ENCODE measurements around the gene PSMG3.

Gene PSMG3

GRCh38 chr7:1531263-1531978 is 38.4 kb downstream of the PSMG3 start (continued):
- TF ChIP-seq ZBTB26 (tag by site-specific recombination; optimal IDR thresholded peaks at IDR 0.05) (peak; percentile 55), ZNF555 (tag by site-specific recombination; conservative IDR thresholded peaks at IDR 0.05) (no peak), ZNF777 (tag by site-specific recombination; IDR thresholded peaks at IDR 0.05; ENCODE audit: borderline replicate concordance) (no peak), ZNF394 (tag by site-specific recombination; IDR thresholded peaks at IDR 0.05; ENCODE audit: borderline replicate concordance) (no peak), ZBTB20 (tag by site-specific recombination; IDR thresholded peaks at IDR 0.05) (peak; percentile 71), ZNF148 (tag by site-specific recombination; IDR thresholded peaks at IDR 0.05; ENCODE audit: borderline replicate concordance) (no peak), REST (tag by site-specific recombination; IDR thresholded peaks at IDR 0.05) (no peak), ZIC2 (tag by site-specific recombination; IDR thresholded peaks at IDR 0.05) (peak; percentile 56), GLIS2 (tag by site-specific recombination; IDR thresholded peaks at IDR 0.05) (peak; percentile 85)

GRCh38 chr7:1530946-1531262 is 38.9 kb downstream of the PSMG3 start:
- no peak for TF ChIP-seq RBAK (tag by site-specific recombination; IDR thresholded peaks at IDR 0.05)
- Histone ChIP-seq H3K4me1 (ENCODE audit: control insufficient read depth, insufficient read depth, low read length) (peaks cover 17% of the 10 kb centered on the region), H3K9me3 (ENCODE audit: control insufficient read depth, insufficient read depth, low read depth, low read length) (no peaks in the 10 kb centered on the region), H3K27ac (ENCODE audit: extremely low read depth, low read depth, low read length) (peak overlapping the region; percentile 50; the same call in 1 of the 2 replicates), H3K4me3 (ENCODE audit: low read depth, low read length) (peak overlapping the region; percentile 71), H3K36me3 (ENCODE audit: control insufficient read depth in 2 of 2, insufficient read depth in 1 of 2, low read length in 2 of 2) (no peaks in the 10 kb centered on the region)
- ChIA-PET CTCF (no interaction called here), POLR2A (no interaction called here)

DNA sequence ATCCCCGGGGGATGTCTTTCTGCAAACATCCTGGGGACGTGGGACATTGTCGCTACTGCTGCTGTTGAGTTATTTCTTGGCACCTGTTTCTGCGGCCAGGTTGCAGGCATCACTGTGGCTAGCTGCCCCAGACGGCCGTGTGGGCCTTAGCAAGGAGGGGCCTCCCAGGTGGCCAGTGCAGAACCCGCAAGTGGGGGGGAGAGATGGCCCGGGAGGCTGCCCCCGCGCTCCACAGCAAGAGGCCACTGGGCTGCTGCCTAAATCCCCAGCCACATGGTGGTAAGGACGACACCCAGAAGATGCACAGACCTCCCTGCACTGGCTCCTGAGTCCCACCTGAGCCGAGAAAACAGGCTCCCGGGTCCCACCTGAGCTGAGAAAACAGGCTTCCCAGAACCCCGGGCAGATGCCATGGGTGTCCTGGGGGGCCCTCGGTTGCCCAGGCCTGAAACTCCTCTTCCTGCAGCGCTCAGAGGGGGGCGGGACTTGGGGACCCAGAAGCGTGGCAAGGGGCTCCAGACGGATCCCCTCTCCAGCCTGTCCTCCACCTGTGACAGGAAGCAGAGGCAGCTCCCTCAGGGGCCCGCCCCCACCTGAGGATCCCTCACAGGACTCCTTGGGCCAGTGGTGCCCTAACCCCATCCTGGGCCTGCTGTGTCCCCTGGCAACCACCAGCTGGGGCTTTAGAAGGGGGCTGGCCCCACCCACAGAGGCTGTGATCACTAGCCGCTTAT is 40.3 kb downstream of the PSMG3 start:
- CTCF ChIA-PET = no interaction called here
- Histone ChIP-seq H3K4me3 (ENCODE audit: low read depth, low read length) (no peak overlapping the region), H3K36me3 (ENCODE audit: control insufficient read depth in 2 of 2, insufficient read depth in 1 of 2, low read length in 2 of 2) (no peaks in the 10 kb centered on the region), H3K4me1 (ENCODE audit: control insufficient read depth, insufficient read depth, low read length) (peaks cover 17% of the 10 kb centered on the region), H3K27ac (ENCODE audit: extremely low read depth, low read depth, low read length) (no peak overlapping the region), H3K9me3 (ENCODE audit: control insufficient read depth, insufficient read depth, low read depth, low read length) (no peaks in the 10 kb centered on the region)
- TF ChIP-seq FEZF1 (tag by site-specific recombination; IDR thresholded peaks at IDR 0.05) (no peak), ZNF19 (tag by site-specific recombination; IDR thresholded peaks at IDR 0.05; ENCODE audit: low read depth) (no peak), ZBTB21 (tag by site-specific recombination; IDR thresholded peaks at IDR 0.05) (no peak), ZNF777 (tag by site-specific recombination; IDR thresholded peaks at IDR 0.05; ENCODE audit: borderline replicate concordance) (no peak), ZNF558 (tag by site-specific recombination; IDR thresholded peaks at IDR 0.05) (no peak), ZNF394 (tag by site-specific recombination; IDR thresholded peaks at IDR 0.05; ENCODE audit: borderline replicate concordance) (no peak), ZNF274 (IDR thresholded peaks at IDR 0.05; ENCODE audit: low read length) (no peak), ZNF274 (tag by site-specific recombination; IDR thresholded peaks at IDR 0.05; ENCODE audit: borderline replicate concordance) (no peak), ZNF449 (tag by site-specific recombination; IDR thresholded peaks at IDR 0.05) (no peak), KLF8 (tag by site-specific recombination; IDR thresholded peaks at IDR 0.05) (no peak), ZNF248 (tag by site-specific recombination; IDR thresholded peaks at IDR 0.05) (no peak), ZNF624 (tag by site-specific recombination; IDR thresholded peaks at IDR 0.05) (no peak), ZBTB1 (tag by site-specific recombination; IDR thresholded peaks at IDR 0.05) (no peak)
- POLR2A ChIA-PET = no interaction called here

Measured in HEK293 (cell line).